Natural killer cell (primary cell): ENCODE data around the gene ITPKA. TPM values are rescaled to one million over a fixed set of nuclear protein-coding genes. Genes with fewer than 3 reads are reported as not detected.

Experiments used
- ATAC-seq, 3 donors: fragments of 150-1000 bp in 2 of 3; fragments of 200-7000 bp in 1 of 3; cut with Tn5 transposase; 1 replicate in 1 of 3; 2 replicates in 2 of 3; pipeline ENCODE4 v1.10.0; 2021; ENCODE audit warnings: mild to moderate bottlenecking in 2 of 3, moderate library complexity in 2 of 3
- DNase-seq, 2 donors: peaks; one replicate each; pipeline versions ENCODE4 v3.0.0 to v3.0.0-alpha.2; 2013 to 2021; ENCODE audit warnings: mixed read lengths in 1 of 2
- H3K27ac ChIP-seq: one replicate; pipeline ENCODE4 v1.5.1; 2013; ENCODE audit warnings: mild to moderate bottlenecking, low read length
- H3K27me3 ChIP-seq: one replicate; pipeline ENCODE4 v1.6.1; 2013; ENCODE audit warnings: low read length; ENCODE audit not compliant: control insufficient read depth, insufficient read depth
- H3K36me3 ChIP-seq: one replicate; pipeline ENCODE4 v1.6.1; 2013; ENCODE audit warnings: low read length; ENCODE audit not compliant: control insufficient read depth, insufficient read depth
- H3K4me1 ChIP-seq: one replicate; pipeline ENCODE4 v1.6.1; 2013; ENCODE audit warnings: low read length; ENCODE audit not compliant: control insufficient read depth, insufficient read depth
- H3K4me3 ChIP-seq: one replicate; pipeline ENCODE4 v1.5.1; 2013; ENCODE audit warnings: low read length
- H3K9me3 ChIP-seq: one replicate; pipeline ENCODE4 v1.6.1; 2013; ENCODE audit warnings: low read length; ENCODE audit not compliant: control insufficient read depth, insufficient read depth
- H3K27ac Mint-ChIP-seq, 2 donors: one replicate each; pipeline ENCODE4 v1.8.0; 2022; ENCODE audit warnings: mild to moderate bottlenecking in 2 of 2, mixed read lengths in 2 of 2, moderate library complexity in 1 of 2
- H3K27me3 Mint-ChIP-seq, 2 donors: one replicate each; pipeline ENCODE4 v1.8.0; 2022; ENCODE audit warnings: low read depth in 2 of 2, mixed read lengths in 2 of 2
- H3K36me3 Mint-ChIP-seq: one replicate; pipeline ENCODE4 v1.8.0; 2022; ENCODE audit warnings: mixed read lengths
- H3K4me1 Mint-ChIP-seq, 2 donors: one replicate each; pipeline ENCODE4 v1.8.0; 2022; ENCODE audit warnings: mixed read lengths in 2 of 2
- H3K4me3 Mint-ChIP-seq: one replicate; pipeline ENCODE4 v1.8.0; 2022; ENCODE audit warnings: mild to moderate bottlenecking, moderate library complexity, mixed read lengths
- H3K9me3 Mint-ChIP-seq, 2 donors: one replicate each; pipeline ENCODE4 v1.8.0; 2022; ENCODE audit warnings: mixed read lengths in 2 of 2
- CTCF ChIP-seq: fragments of 200-600 bp; IDR thresholded peaks from one replicate; pipeline ENCODE4 v1.8.0; 2022; ENCODE audit warnings: antibody characterized with exemption
- WGBS: methylation state at CpG from one replicate; pipeline ENCODE4 v1.1.7; 2013; ENCODE audit warnings: missing lambda C conversion rate; ENCODE audit not compliant: insufficient coverage; 5-methylcytosine and 5-hydroxymethylcytosine counted together
- intact Hi-C: fragments of 100-400 bp; cut with micrococcal nuclease; formaldehyde crosslinking; loops from one replicate; pipeline ENCODE4 v1.14.2; 2022
- total RNA-seq, 4 donors: library from RNA; stranded (reverse); fragments of 120-200 nt in 1 of 4; gene quantifications; one replicate each; pipeline versions ENCODE4 v1.2.3 to v1.2.4, GENCODE V29; 2013 to 2022

The ITPKA gene
- total RNA-seq, 3 donors from 2014 or later (not counting 1 experiment from before 2014, with no cell fraction given), result not detected

- WGBS, result 96% methylated on average over 10 of the region's 12 CpGs
- no peaks in the 10 kb centered on the region for H3K27me3 Mint-ChIP-seq
- DNase-seq (no peak), ATAC-seq (no peak)
- peaks cover 18 to 28% of the 10 kb centered on the region in 2 donors for H3K4me1 Mint-ChIP-seq
- intact Hi-C loops, result no loop called here
- Histone ChIP-seq H3K27ac (no peak overlapping the region), H3K36me3 (peaks cover 49% of the 10 kb centered on the region), H3K4me1 (peaks cover 19% of the 10 kb centered on the region), H3K4me3 (no peak overlapping the region), H3K9me3 (no peaks in the 10 kb centered on the region), H3K27me3 (no peaks in the 10 kb centered on the region)
- H3K27ac Mint-ChIP-seq, result peak overlapping the region in 1 of 2 donors; percentile 47
- no peak overlapping the region for H3K4me3 Mint-ChIP-seq
- no peaks in the 10 kb centered on the region for H3K9me3 Mint-ChIP-seq
- peaks cover 34% of the 10 kb centered on the region for H3K36me3 Mint-ChIP-seq
- no peak for TF ChIP-seq CTCF
These were observed 13.1 kb upstream of the ITPKA start for GRCh38 chr15:41480396-41481140.

DNA sequence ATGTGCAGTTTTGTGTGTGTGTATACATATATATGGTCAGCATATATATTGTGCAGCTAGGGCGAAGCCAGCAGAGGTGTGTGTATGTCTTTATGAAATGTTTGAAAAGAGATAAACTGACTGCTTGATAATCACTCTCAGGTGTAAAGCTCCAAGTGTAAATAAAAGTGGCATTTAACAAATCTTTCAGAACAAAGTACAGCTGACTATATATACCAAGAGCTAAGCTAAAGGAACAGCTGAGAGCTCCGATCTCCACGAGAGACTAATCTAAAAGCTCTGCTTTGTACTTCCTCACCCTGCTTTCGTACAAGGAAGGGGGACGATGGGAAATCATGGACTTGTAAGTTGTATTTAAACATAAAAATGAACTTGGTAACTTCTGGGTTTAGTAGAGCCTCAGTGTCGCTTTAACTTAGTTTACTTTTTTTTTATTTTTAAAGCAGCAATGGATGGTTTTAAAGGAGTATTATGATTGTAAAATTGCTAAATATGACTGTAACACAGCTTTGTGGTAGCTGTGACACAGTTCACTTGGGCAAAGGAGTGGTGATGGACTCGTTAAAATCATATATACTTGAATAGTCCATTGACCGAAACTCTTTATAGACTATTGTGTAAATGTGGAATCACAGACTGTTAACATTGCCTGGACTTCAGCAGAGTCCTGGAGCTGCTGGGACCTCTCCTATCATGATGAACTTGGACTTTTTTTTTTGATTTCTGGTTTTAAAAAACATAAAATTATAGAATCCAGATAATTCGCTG lies 11.4 kb upstream of the ITPKA start:
- no peaks in the 10 kb centered on the region for H3K9me3 ChIP-seq
- H3K4me3 ChIP-seq, result no peak overlapping the region
- Mint-ChIP-seq H3K27me3 (no peaks in the 10 kb centered on the region), H3K4me1 (peaks cover 25 to 34% of the 10 kb centered on the region in 2 donors), H3K9me3 (no peaks in the 10 kb centered on the region), H3K4me3 (peak overlapping the region; percentile 33), H3K27ac (peak overlapping the region; percentile 71 to 81), H3K36me3 (peaks cover 18% of the 10 kb centered on the region)
- H3K36me3 ChIP-seq, result peaks cover 32% of the 10 kb centered on the region
- ATAC-seq (no peak), DNase-seq (no peak)
- TF ChIP-seq CTCF, result no peak
- H3K4me1 ChIP-seq, result peaks cover 22% of the 10 kb centered on the region
- 94% methylated on average over 9 of the region's 9 CpGs for WGBS
- intact Hi-C loops, result no loop called here
- H3K27me3 ChIP-seq, result no peaks in the 10 kb centered on the region
- H3K27ac ChIP-seq, result no peak overlapping the region

- no peak for TF ChIP-seq CTCF
- Mint-ChIP-seq H3K36me3 (peaks cover 18% of the 10 kb centered on the region), H3K4me1 (peaks cover 33 to 43% of the 10 kb centered on the region in 2 donors), H3K9me3 (no peaks in the 10 kb centered on the region), H3K4me3 (peak overlapping the region; percentile 77), H3K27ac (peak overlapping the region; percentile 71 to 81), H3K27me3 (peaks cover 0 to 3% of the 10 kb centered on the region in 2 donors)
- DNase-seq, result peak; percentile 45 to 74
- Histone ChIP-seq H3K4me1 (peaks cover 30% of the 10 kb centered on the region), H3K36me3 (peaks cover 29% of the 10 kb centered on the region), H3K9me3 (no peaks in the 10 kb centered on the region), H3K27ac (peak overlapping the region; percentile 42), H3K27me3 (no peaks in the 10 kb centered on the region), H3K4me3 (peak overlapping the region; percentile 4)
- intact Hi-C loops, result no loop called here
- ATAC-seq, result peak; percentile 87 to 90 (median 88)
These were observed 10.6 kb upstream of the ITPKA start for GRCh38 chr15:41483115-41483514.
